GM18526 (cell line): ENCODE measurements around the gene NUP107.

ENCODE experiments used
- POLR2A ChIP-seq: IDR thresholded peaks from 3 replicates; pipeline ENCODE4 v1.6.1; 2011; ENCODE audit not compliant: insufficient read length; ENCODE audit errors: extremely low read depth

The NUP107 gene

GRCh38 chr12:68686595-68687521 lies at the start of gene NUP107:
NUP107 (plus strand) TSS chr12:68686978; CDS start chr12:68687066, 88 bp downstream.
- peak; percentile 89 for TF ChIP-seq POLR2A

- no peak for TF ChIP-seq POLR2A
Measured at GRCh38 chr12:68638171-68638570, 48.6 kb upstream of the NUP107 start.

GRCh38 chr12:68638721-68639395 lies 47.9 kb upstream of the NUP107 start:
- no peak for TF ChIP-seq POLR2A

- TF ChIP-seq POLR2A, result no peak
Measured at GRCh38 chr12:68639396-68639767, 47.4 kb upstream of the NUP107 start.

- no peak for TF ChIP-seq POLR2A
Measured at GRCh38 chr12:68641138-68641537, 45.6 kb upstream of the NUP107 start.

- TF ChIP-seq POLR2A, result no peak
Measured at GRCh38 chr12:68646484-68646883, 40.3 kb upstream of the NUP107 start.

GRCh38 chr12:68647507-68647906 lies 39.3 kb upstream of the NUP107 start:
- TF ChIP-seq POLR2A, result no peak

GRCh38 chr12:68648179-68648578 lies 38.6 kb upstream of the NUP107 start:
- no peak for TF ChIP-seq POLR2A

- TF ChIP-seq POLR2A, result no peak
Measured at GRCh38 chr12:68665016-68665569, 21.7 kb upstream of the NUP107 start.

- TF ChIP-seq POLR2A, result no peak
Measured at GRCh38 chr12:68667291-68667690, 19.5 kb upstream of the NUP107 start.

- no peak for TF ChIP-seq POLR2A
Measured at GRCh38 chr12:68667896-68668295, 18.9 kb upstream of the NUP107 start.

- no peak for TF ChIP-seq POLR2A
Measured at GRCh38 chr12:68671179-68671578, 15.6 kb upstream of the NUP107 start.

- TF ChIP-seq POLR2A, result no peak
Measured at GRCh38 chr12:68673788-68674187, 13.0 kb upstream of the NUP107 start.

GRCh38 chr12:68674376-68674775 lies 12.4 kb upstream of the NUP107 start:
- no peak for TF ChIP-seq POLR2A

GRCh38 chr12:68675101-68675842 lies 11.5 kb upstream of the NUP107 start:
- no peak for TF ChIP-seq POLR2A
